GM08714 (cell line): ENCODE measurements around the gene MSN.
"Not testable (repeated sequence)": the region's sequence is repeated elsewhere in the genome, so short reads cannot be mapped to it uniquely, and the experiment has no call there.

Source experiments
- H3K4me3 ChIP-seq: fragments of 200-500 bp; sonication (Bioruptor generic); 2 replicates; pipeline ENCODE4 v1.5.1; 2014; ENCODE audit warnings: mild to moderate bottlenecking, low read length, inconsistent platforms
- ZNF274 ChIP-seq: IDR thresholded peaks from 2 replicates; pipeline ENCODE4 v1.6.1; 2012; ENCODE audit warnings: mild to moderate bottlenecking, low read depth, low read length

The MSN gene

DNA sequence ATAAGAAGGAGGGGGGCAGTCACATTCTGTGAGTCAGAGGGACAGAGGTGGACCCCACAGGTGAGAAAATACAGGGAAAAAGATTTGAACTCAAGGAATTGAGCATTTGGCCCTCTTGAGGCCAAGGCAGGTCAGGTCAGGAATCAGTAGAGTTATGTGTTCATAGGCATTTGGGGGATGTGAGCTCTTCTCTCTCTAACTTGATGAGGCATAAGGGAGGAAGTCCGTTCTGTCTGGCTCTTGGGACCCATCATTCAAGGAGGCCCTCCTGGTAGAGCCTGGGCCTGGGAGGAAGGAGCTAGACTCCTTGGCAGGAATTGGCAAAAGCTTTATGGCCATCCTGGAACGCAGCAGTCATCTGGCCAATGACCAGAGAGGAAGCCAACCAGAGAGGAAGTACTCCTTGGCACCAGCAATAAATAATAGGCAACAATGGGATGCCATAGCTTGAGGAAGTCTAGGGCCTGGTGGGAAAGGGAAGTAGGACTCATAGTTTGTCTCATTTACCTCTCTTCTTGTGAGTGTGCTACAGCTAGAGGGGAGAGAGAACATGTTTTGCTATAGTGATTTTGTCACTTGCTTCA, 53.0 kb downstream of the MSN start:
- H3K4me3 ChIP-seq = no peak overlapping the region
- no peak for TF ChIP-seq ZNF274

DNA sequence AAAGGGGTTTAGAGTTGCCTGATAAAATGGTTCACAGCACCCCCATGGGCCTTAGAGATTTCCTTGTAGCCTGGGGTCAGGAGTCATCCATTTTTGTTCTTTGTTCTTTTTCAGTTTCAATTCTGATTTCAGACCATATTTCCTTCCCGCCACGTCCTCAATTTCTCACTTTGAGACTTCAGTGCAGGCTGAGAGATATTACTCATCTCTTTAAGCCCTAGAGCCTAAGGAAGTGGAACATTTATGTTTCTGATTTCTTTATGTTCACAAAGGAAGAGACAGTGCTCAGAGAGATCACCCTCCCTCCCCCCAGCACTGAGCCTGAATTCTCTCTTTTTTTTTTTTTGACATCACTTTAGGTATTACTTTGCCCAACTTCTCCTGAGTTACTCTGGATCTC, 56.3 kb downstream of the MSN start:
- H3K4me3 ChIP-seq = no peak overlapping the region; the same call in 1 of the 2 replicates
- TF ChIP-seq ZNF274 = no peak

DNA sequence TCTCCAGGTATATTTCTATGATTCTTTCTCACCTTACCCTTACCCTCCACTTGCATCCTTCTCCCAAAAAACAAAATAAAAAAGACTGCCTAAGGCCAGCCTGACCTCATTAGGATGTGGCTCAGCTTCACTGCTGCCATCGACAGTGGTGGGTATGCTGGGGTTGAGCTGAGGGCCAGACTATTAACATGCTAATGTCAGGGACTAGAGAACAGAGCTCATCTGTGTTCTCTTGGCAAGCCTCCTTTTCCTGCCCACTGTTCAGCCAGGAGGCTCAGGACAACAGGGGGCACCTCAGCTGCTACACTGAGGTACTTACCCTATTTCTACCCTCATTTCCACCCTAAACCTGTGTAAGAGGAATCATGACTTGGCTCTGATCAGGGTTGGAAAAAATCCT, 59.3 kb downstream of the MSN start:
- TF ChIP-seq ZNF274 = no peak
- no peak overlapping the region for H3K4me3 ChIP-seq

DNA sequence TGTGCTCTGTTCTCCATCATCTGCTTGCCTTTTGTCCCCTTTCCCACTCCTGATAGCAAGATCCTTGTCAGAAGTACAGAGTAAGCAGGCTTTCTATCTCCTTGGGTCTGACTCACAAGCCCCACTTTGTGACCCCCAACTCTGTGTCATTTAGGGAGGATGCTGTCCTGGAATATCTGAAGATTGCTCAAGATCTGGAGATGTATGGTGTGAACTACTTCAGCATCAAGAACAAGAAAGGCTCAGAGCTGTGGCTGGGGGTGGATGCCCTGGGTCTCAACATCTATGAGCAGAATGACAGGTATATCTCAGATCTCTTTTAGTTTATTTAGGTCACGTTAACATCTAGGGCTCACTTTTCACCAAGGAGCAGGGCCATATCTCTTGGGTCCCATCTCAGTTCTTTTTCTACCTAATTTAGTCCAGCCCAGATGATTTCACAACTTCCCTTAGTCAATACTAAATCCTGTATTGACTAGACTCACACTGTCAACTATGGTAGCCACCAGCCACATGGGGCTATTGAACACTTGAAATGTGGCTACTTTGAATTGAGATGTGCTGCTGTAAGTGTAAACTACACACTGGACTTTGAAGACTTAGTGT, 64.3 kb downstream of the MSN start:
- no peak for TF ChIP-seq ZNF274

DNA sequence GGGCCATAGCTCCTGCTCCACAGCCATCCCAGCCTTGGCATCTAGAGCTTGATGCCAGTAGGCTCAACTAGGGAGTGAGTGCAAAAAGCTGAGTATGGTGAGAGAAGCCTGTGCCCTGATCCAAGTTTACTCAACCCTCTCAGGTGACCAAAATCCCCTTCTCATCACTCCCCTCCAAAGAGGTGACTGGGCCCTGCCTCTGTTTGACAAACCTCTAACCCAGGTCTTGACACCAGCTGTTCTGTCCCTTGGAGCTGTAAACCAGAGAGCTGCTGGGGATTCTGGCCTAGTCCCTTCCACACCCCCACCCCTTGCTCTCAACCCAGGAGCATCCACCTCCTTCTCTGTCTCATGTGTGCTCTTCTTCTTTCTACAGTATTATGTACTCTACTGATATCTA, 73.5 kb downstream of the MSN start:
- H3K4me3 ChIP-seq = no peak overlapping the region
- no peak for TF ChIP-seq ZNF274

More for the DNA sequence above, 64.3 kb downstream of the MSN start:
- H3K4me3 ChIP-seq = no peak overlapping the region

DNA sequence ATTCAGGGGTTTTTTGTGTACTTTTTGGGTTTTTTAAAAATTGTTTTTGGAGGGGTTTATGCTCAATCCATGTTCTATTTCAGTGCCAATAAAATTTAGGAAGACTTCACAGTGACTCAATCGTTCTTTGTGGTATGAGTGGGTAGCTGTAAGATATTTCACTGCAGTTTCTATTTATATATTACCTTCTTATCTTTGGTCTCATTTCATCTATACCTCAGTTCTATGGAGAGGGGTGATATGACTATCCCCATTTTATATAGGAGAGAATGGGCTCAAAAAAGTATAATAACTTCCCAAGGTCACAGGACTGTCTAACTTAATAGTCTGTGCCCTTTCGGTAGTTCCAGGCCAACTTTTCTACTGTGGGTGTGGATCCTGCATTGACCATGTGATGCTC, 74.4 kb downstream of the MSN start:
- no peak for TF ChIP-seq ZNF274
- H3K4me3 ChIP-seq = no peak overlapping the region

DNA sequence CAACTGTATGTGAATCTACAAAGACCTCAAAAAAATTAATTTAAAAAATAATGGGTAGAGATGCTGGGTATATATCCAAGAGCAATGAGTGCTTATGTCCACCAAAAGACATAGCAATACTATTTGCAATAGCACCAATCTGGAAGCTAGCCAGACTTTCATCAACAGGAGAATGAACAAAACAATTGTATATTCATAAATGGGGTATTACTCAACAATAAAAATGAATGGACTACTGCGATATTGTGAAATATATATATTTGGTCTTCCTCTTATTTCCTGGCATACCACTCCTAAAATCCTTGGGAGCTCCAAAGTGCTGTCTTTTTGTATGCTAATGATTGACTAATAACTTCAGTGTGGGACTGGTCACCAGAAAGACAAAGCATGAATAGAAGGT, 77.5 kb downstream of the MSN start:
- TF ChIP-seq ZNF274 = no peak
- no peak overlapping the region for H3K4me3 ChIP-seq

DNA sequence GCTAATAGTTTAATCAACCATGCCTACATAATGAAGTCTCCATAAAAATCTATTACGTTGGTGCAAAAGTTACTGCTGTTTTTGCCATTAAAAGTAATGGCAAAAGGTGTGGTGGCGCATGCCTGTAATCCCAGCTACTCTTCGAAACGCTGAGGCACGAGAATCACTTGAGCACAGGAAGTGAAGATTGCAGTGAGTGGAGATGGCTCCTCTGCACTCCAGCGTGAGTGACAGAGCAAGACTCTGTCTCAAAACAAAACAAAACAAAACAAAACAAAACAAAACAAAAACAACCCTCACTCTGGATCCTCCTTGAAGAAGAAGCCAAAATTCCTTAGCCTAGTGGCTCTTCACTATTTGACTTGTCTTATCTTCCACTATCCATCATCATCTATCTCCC, 78.0 kb downstream of the MSN start:
- H3K4me3 ChIP-seq = no peak overlapping the region

DNA sequence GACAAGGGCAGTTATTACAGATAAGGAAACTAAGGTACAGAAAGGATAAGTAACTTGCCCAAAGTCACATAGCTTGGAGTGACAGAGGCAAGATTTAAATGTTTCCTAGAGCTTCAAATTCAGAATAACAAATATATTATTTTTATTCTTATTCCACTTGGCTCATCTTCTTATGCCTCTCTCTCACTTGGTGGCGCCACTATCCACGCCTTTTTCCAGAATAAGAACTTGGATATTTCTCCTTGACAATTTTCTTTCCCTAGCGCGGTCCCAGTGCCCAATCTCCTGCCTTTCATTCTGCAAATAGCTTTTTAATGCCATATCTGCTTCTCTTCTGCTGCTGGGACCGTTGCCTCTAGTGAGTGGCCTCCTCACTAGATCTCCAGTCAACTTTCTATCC, 78.5 kb downstream of the MSN start:
- no peak overlapping the region for H3K4me3 ChIP-seq
- no peak for TF ChIP-seq ZNF274

More for the DNA sequence above, 78.0 kb downstream of the MSN start:
- TF ChIP-seq ZNF274 = no peak

DNA sequence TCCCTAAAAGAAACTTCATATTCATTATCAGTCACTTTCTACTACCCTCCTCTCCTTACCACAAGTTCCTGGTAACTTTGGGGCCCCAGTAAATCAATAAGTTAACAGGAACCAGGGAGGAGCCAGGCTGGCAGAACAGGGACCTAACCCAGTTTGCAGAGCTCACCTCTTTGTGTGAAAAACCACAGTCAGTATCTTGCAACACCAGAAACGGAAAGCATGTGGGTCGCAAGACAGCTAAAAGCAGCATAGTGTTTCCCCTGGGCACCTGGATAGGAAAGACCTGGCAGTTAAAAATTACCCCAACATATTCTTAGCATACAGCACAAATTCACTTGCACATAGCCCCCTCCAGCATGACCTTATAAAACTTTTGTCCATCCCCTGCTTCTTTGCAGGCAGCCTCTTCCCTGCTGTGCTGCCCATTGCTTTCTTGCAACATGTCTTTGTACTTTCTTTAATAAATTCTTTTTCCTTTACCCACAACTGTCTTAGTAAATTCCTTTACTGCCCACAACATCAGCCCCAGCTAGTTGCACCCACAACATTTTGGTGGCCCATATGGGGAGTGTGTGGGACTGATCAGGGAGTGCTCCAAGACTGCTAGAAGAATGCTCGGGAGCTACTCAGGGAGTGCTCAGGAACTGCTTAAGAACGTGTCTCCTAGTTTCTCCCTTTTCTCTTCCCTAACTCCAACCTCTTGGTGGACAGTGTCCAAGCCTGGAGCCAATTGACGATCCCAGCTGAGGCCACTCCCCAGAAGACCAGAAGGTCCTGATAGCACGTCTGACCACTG, 83.4 kb downstream of the MSN start:
- no peak for TF ChIP-seq ZNF274
- peak overlapping the region; percentile 24; the same call in 1 of the 2 replicates for H3K4me3 ChIP-seq

DNA sequence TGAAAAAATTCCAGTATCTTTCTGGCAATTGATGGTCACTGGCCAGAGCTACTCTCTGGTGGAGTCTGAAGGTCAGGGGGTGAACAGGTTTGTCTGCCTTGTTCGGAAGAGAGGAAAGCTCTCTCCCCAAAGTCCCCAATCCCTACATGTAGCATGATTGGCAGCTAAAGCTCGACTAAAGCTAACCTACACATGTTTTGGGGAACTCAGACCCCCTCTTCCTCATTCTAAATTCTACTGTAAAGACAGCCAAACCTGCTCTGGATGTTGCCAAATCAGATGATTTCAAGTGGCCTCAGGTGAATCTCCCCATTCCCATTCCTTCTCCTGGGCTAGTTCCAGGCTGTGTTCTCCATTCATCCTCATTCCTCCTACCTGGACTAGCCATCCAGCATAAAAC, 84.1 kb downstream of the MSN start:
- no peak for TF ChIP-seq ZNF274

DNA sequence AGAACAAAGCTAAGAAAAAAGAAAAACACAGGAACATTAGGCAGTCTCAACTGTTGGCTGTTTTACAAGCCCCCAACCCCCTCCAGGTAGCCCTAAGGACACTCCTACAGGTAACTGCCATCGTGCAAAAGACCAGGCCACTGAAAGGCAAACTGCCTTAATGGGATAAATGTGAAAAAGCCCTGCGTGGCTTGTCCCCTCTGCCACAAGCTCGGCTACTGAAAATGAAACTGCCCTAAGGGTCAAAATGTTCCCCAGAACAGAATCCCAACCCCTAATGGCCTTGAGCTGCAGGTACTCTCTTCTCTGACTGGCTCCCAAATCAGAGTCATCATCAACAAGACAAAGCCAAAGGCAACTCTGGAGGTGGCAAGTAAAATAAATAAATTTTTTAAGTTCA, 84.8 kb downstream of the MSN start:
- no peak for TF ChIP-seq ZNF274
- H3K4me3 ChIP-seq = no peak overlapping the region

More for the DNA sequence above, 84.1 kb downstream of the MSN start:
- no peak overlapping the region; the same call in 1 of the 2 replicates for H3K4me3 ChIP-seq

DNA sequence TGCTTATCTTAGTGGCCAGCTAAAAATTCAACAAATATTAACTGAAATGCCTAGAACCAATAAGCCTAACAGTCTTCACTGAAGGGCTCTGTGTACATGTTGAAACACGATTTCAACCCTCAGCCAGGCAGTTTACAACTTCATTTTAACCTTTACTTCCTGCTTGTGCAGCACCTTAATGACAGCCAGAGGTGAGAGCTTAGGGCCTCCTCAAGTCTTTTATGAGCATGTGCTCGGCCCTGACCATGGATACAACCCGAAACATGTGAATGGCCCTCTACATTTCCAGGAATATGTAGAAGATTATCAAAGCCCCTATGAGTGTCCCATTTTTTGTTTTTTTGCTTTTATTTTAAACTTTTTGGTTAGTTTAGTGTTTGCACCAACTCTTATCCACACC, 88.3 kb downstream of the MSN start:
- H3K4me3 ChIP-seq = no peak overlapping the region
- no peak for TF ChIP-seq ZNF274

DNA sequence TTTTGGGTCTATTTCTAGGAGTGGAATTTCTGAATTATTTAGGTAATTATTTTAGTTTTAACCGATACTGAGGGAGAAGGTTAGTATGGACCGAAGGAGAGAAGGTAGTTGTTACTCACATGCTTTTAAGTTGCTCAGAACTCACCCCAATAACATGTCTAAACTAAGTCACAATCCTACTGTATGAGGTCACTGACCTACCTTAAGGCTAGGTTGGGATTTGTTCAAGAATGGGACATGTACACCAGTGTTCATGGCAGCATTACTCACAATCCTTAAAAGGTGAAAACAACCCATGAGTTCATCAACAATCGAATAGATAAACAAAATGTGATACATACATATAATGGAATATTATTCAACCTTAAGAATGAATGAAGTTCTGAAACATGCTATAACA, 90.5 kb downstream of the MSN start:
- no peak for TF ChIP-seq ZNF274
- H3K4me3 ChIP-seq = no peak overlapping the region

DNA sequence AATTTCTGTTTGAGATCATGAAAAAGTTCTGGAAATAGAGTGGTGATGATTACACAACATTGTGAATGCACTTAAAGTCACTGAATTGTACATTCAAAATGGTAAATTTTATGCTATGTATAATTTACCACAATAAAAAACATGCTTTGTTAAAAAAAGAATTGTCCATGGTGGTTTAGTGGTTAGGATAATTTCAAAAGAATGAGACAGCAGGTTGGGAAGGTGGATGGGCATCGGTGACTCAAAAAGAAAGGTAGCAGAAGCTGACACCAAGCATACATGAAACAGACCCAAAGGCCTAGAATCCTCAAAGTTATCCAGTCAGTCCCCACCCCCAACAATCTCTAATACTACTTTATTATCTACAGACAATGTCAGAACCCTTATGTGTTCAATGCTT, 91.1 kb downstream of the MSN start:
- no peak for TF ChIP-seq ZNF274
- no peak overlapping the region for H3K4me3 ChIP-seq

DNA sequence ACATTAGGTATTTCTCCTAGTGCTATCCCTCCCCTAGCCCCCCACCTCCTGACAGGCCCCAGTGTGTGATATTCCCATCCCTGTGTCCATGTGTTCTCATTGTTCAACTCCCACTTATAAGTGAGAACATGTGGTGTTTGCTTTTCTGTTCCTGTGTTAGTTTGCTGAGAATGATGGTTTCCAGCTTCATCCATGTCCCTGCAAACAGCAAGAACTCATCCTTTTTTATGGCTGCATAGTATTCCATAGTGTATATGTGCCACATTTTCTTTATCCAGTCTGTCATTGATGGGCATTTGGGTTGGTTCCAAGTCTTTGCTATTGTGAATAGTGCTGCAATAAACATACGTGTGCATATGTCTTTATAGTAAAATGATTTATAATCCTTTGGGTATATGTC, 92.1 kb downstream of the MSN start:
- not testable (repeated sequence) for H3K4me3 ChIP-seq
